Skeletal muscle tissue (tissue), 4 donors: Measurements from ENCODE around the gene DNAJC10. TPM values are rescaled to one million over a fixed set of nuclear protein-coding genes. Genes with fewer than 3 reads are reported as not detected.
"Not testable (repeated sequence)": the region's sequence is repeated elsewhere in the genome, so short reads cannot be mapped to it uniquely, and the experiment has no call there.

Experiments
- H3K27ac ChIP-seq: one replicate; pipeline ENCODE4 v1.7.0; 2013; ENCODE audit warnings: mild to moderate bottlenecking, low read depth, low read length, inconsistent platforms
- H3K27me3 ChIP-seq, 3 donors: one replicate each; pipeline ENCODE4 v1.7.0; 2013; ENCODE audit warnings: low read length in 3 of 3; ENCODE audit not compliant: control insufficient read depth in 3 of 3, insufficient read depth in 3 of 3
- H3K36me3 ChIP-seq, 3 donors: one replicate each; pipeline ENCODE4 v1.7.0; 2013; ENCODE audit warnings: low read length in 3 of 3; ENCODE audit not compliant: control insufficient read depth in 3 of 3, insufficient read depth in 3 of 3
- H3K4me1 ChIP-seq, 3 donors: one replicate each; pipeline ENCODE4 v1.7.0; 2013; ENCODE audit warnings: low read length in 3 of 3, mild to moderate bottlenecking in 3 of 3; ENCODE audit not compliant: control insufficient read depth in 3 of 3, insufficient read depth in 3 of 3
- H3K4me3 ChIP-seq, 3 donors: one replicate each; pipeline ENCODE4 v1.7.0; 2013; ENCODE audit warnings: low read length in 3 of 3
- H3K9ac ChIP-seq, 3 donors: one replicate each; pipeline ENCODE4 v1.7.0; 2013; ENCODE audit warnings: low read length in 3 of 3, mild to moderate bottlenecking in 3 of 3, moderate library complexity in 2 of 3, low read depth in 1 of 3
- H3K9me3 ChIP-seq, 3 donors: one replicate each; pipeline ENCODE4 v1.7.0; 2013; ENCODE audit warnings: low read length in 3 of 3; ENCODE audit not compliant: control insufficient read depth in 3 of 3
- total RNA-seq: library from RNA; depleted of rRNA; stranded (reverse); fragments of >200 nt; gene quantifications from one replicate; pipeline ENCODE4 v1.2.3, GENCODE V29; 2014
- donor health status: Osteomylitis.

DNAJC10 gene
- total RNA-seq, 1 donor from 2014 or later = 27.1 TPM

- Histone ChIP-seq H3K4me1 (no peaks in the 10 kb centered on the region), H3K27me3 (no peaks in the 10 kb centered on the region), H3K9me3 (no peaks in the 10 kb centered on the region), H3K4me3 (no peak overlapping the region), H3K27ac (no peak overlapping the region), H3K36me3 (peaks cover 3 to 42% (median 20%) of the 10 kb centered on the region in 3 donors), H3K9ac (no peak overlapping the region)
Observed at GRCh38 chr2:182740701-182741100, 24.6 kb downstream of the DNAJC10 start.

GRCh38 chr2:182741620-182742019 lies 25.6 kb downstream of the DNAJC10 start:
- H3K27me3 ChIP-seq = no peaks in the 10 kb centered on the region
- H3K9ac ChIP-seq = no peak overlapping the region
- H3K36me3 ChIP-seq = peaks cover 3 to 42% (median 17%) of the 10 kb centered on the region in 3 donors
- no peak overlapping the region for H3K4me3 ChIP-seq
- H3K27ac ChIP-seq = no peak overlapping the region
- no peaks in the 10 kb centered on the region for H3K9me3 ChIP-seq
- H3K4me1 ChIP-seq = no peaks in the 10 kb centered on the region

DNA sequence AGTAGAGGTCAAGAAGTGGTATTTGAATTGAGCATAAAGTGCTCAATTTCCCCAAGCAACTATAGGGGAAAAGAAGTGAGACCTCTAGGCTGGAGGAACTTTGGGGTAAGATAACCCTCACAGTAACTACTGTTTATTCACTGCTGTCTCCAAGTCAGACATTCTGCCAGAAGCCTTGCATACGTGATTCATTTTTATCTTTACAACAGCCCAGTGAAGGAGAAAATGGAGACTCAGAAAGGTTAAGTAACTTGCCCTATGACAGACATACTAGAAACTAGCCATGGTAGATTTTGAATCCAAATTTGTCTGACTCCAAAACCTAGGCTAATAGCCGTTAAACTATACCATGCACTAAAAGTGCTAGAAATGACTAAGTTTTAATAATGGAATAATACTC lies 28.4 kb downstream of the DNAJC10 start:
- H3K36me3 ChIP-seq = peaks cover 3 to 27% (median 17%) of the 10 kb centered on the region in 3 donors
- no peak overlapping the region for H3K27ac ChIP-seq

GRCh38 chr2:182745061-182745460 lies 29.0 kb downstream of the DNAJC10 start:
- H3K27me3 ChIP-seq = no peaks in the 10 kb centered on the region
- no peak overlapping the region for H3K4me3 ChIP-seq
- no peak overlapping the region for H3K9ac ChIP-seq
- no peaks in the 10 kb centered on the region for H3K9me3 ChIP-seq
- no peaks in the 10 kb centered on the region for H3K4me1 ChIP-seq
- no peak overlapping the region for H3K27ac ChIP-seq
- H3K36me3 ChIP-seq = peaks cover 3 to 27% (median 18%) of the 10 kb centered on the region in 3 donors

More for the DNA sequence above, 28.4 kb downstream of the DNAJC10 start:
- no peak overlapping the region for H3K4me3 ChIP-seq
- no peaks in the 10 kb centered on the region for H3K9me3 ChIP-seq
- H3K27me3 ChIP-seq = no peaks in the 10 kb centered on the region
- no peaks in the 10 kb centered on the region for H3K4me1 ChIP-seq
- no peak overlapping the region for H3K9ac ChIP-seq

DNA sequence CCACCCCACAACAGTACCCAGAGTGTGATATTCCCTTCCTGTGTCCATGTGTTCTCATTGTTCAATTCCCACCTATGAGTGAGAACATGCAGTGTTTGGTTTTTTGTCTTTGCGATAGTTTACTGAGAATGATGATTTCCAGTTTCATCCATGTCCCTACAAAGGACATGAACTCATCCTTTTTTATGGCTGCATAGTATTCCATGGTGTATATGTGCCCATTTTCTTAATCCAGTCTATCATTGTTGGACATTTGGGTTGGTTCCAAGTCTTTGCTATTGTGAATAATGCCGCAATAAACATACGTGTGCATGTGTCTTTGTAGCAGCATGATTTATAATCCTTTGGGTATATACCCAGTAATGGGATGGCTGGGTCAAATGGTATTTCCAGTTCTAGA lies 29.8 kb downstream of the DNAJC10 start:
- H3K27me3 ChIP-seq, H3K4me1 ChIP-seq, H3K4me3 ChIP-seq, H3K9me3 ChIP-seq, H3K9ac ChIP-seq, H3K27ac ChIP-seq: not testable (repeated sequence)
- peaks cover 3 to 27% (median 21%) of the 10 kb centered on the region in 3 donors for H3K36me3 ChIP-seq

GRCh38 chr2:182754231-182754630 lies 38.2 kb downstream of the DNAJC10 start:
- no peak overlapping the region for H3K4me3 ChIP-seq
- H3K36me3 ChIP-seq = peaks cover 4 to 42% (median 29%) of the 10 kb centered on the region in 3 donors
- no peaks in the 10 kb centered on the region for H3K9me3 ChIP-seq
- no peaks in the 10 kb centered on the region for H3K4me1 ChIP-seq
- H3K27ac ChIP-seq = no peak overlapping the region
- H3K9ac ChIP-seq = no peak overlapping the region
- H3K27me3 ChIP-seq = no peaks in the 10 kb centered on the region

GRCh38 chr2:182758379-182758778 lies 42.3 kb downstream of the DNAJC10 start:
- Histone ChIP-seq H3K36me3 (peaks cover 8 to 35% (median 33%) of the 10 kb centered on the region in 3 donors), H3K4me3 (no peak overlapping the region), H3K9ac (no peak overlapping the region), H3K4me1 (peaks cover 0 to 1% (median under 1%) of the 10 kb centered on the region in 3 donors), H3K27ac (no peak overlapping the region), H3K27me3 (no peaks in the 10 kb centered on the region), H3K9me3 (no peaks in the 10 kb centered on the region)

- Histone ChIP-seq H3K27me3 (no peaks in the 10 kb centered on the region), H3K4me3 (no peak overlapping the region), H3K27ac (no peak overlapping the region), H3K36me3 (peaks cover 8 to 33% (median 25%) of the 10 kb centered on the region in 3 donors), H3K4me1 (peaks cover 4 to 8% (median 5%) of the 10 kb centered on the region in 3 donors), H3K9ac (no peak overlapping the region), H3K9me3 (no peaks in the 10 kb centered on the region)
Observed at GRCh38 chr2:182761903-182762302, 45.8 kb downstream of the DNAJC10 start.

DNA sequence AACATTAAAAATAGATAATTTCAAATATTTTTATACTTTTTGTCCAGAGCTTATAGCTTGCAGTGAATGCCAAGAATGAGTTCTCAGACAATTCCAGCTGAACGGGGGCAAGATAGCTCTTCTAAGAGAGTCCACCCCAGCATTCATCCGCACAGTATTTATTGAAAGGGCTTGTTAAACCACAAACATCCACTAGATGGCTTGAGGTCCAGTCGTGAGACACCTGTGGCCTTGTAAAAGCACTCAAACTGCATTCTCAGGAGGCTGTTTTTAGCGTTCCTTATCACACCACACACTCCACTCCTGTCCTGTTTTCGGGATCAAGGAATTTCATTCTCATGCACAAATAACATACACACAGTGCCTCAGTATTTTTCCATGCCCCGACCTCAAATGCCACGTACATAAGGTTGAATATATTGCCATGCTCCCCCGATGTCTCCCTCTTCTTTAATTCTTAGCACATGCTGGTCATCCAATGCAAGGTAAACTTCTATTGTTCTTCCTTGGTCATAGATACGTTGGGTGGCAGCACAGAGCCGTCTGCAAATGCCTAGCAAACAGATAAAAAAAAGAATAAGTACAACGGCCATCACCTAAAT lies 47.4 kb downstream of the DNAJC10 start:
- no peak overlapping the region for H3K27ac ChIP-seq
- no peaks in the 10 kb centered on the region for H3K9me3 ChIP-seq
- H3K4me3 ChIP-seq = no peak overlapping the region
- H3K36me3 ChIP-seq = peaks cover 4 to 26% (median 13%) of the 10 kb centered on the region in 3 donors
- peaks cover 4 to 8% (median 5%) of the 10 kb centered on the region in 3 donors for H3K4me1 ChIP-seq
- no peaks in the 10 kb centered on the region for H3K27me3 ChIP-seq
- H3K9ac ChIP-seq = no peak overlapping the region

GRCh38 chr2:182766626-182767025 lies 50.6 kb downstream of the DNAJC10 start:
- Histone ChIP-seq H3K36me3 (peaks cover 0 to 7% (median 0%) of the 10 kb centered on the region in 3 donors), H3K9me3 (no peaks in the 10 kb centered on the region), H3K9ac (no peak overlapping the region), H3K27me3 (no peaks in the 10 kb centered on the region), H3K4me1 (peaks cover 4 to 8% (median 5%) of the 10 kb centered on the region in 3 donors), H3K27ac (no peak overlapping the region), H3K4me3 (no peak overlapping the region)
